Measurements from ENCODE around the gene ERBB2.

- TF ChIP-seq CTCF (IDR thresholded peaks at IDR 0.05) (no peak), POLR2A (IDR thresholded peaks at IDR 0.05) (no peak)
Measured at GRCh38 chr17:39751637-39752036, 51.8 kb downstream of the ERBB2 start.

Measured in Peyer's patch (tissue), 4 donors.